Neural cell (in vitro differentiated cells): ENCODE measurements around the gene EYS. TPM values are rescaled to one million over a fixed set of nuclear protein-coding genes. Genes with fewer than 3 reads are reported as not detected.

ENCODE experiments used
- H2AFZ ChIP-seq: fragments of 200-600, 300-800 bp; sonication (generic), shearing (Covaris generic); 2 replicates; pipeline ENCODE4 v1.6.0; 2014; ENCODE audit warnings: low read depth, mild to moderate bottlenecking, antibody characterized with exemption, low read length, moderate library complexity
- H3F3A ChIP-seq: fragments of 200-600 bp; shearing (Covaris generic); 2 replicates; pipeline ENCODE4 v1.6.1; 2016; ENCODE audit warnings: mild to moderate bottlenecking, moderate library complexity, mixed read lengths, antibody characterized with exemption, low read length; ENCODE audit not compliant: insufficient read depth, poor library complexity, severe bottlenecking
- H3K27ac ChIP-seq: fragments of 200-600, 300-800 bp; sonication (generic), shearing (Covaris generic); 2 replicates; pipeline ENCODE4 v1.5.1; 2014; ENCODE audit warnings: mild to moderate bottlenecking, low read length, moderate library complexity
- H3K27me3 ChIP-seq: fragments of 300-800, 200-600 bp; sonication (generic), shearing (Covaris generic); 2 replicates; pipeline ENCODE4 v1.6.0; 2014; ENCODE audit warnings: mild to moderate bottlenecking, low read depth, low read length, moderate library complexity; ENCODE audit not compliant: insufficient read depth
- H3K36me3 ChIP-seq: fragments of 300-800, 200-600 bp; sonication (generic), shearing (Covaris generic); 2 replicates; pipeline ENCODE4 v1.5.1; 2014; ENCODE audit warnings: mild to moderate bottlenecking, antibody characterized with exemption, low read length, moderate library complexity; ENCODE audit not compliant: insufficient read depth
- H3K4me2 ChIP-seq: fragments of 300-800, 200-600 bp; sonication (generic), shearing (Covaris generic); 2 replicates; pipeline ENCODE4 v1.6.0; 2014; ENCODE audit warnings: mild to moderate bottlenecking, low read length
- H3K4me3 ChIP-seq: fragments of 300-800, 200-600 bp; sonication (generic), shearing (Covaris generic); 2 replicates; pipeline ENCODE4 v1.5.1; 2014; ENCODE audit warnings: mild to moderate bottlenecking, low read length, moderate library complexity
- H3K79me2 ChIP-seq: fragments of 200-600 bp; shearing (Covaris generic); replicated peaks from 2 replicates; pipeline ENCODE4 v1.6.0; 2014; ENCODE audit warnings: mild to moderate bottlenecking, low read length, moderate library complexity; ENCODE audit not compliant: insufficient read depth
- H3K9ac ChIP-seq: fragments of 300-800, 200-600 bp; sonication (generic), shearing (Covaris generic); 2 replicates; pipeline ENCODE4 v1.6.1; 2016; ENCODE audit warnings: mild to moderate bottlenecking, low read length, mixed read lengths
- H3K9me2 ChIP-seq: fragments of 200-600 bp; shearing (Covaris generic); 2 replicates; pipeline ENCODE4 v1.6.1; 2016; ENCODE audit warnings: mild to moderate bottlenecking, low read length, mixed read lengths; ENCODE audit not compliant: insufficient read depth
- H3K9me3 ChIP-seq: fragments of 200-600, 300-800 bp; sonication (generic), shearing (Covaris generic); 2 replicates; pipeline ENCODE4 v1.6.1; 2016; ENCODE audit warnings: mild to moderate bottlenecking, mixed run types, low read length, moderate library complexity, mixed read lengths
- H4K20me1 ChIP-seq: fragments of 200-600 bp; shearing (Covaris generic); 2 replicates; pipeline ENCODE4 v1.6.1; 2016; ENCODE audit warnings: mild to moderate bottlenecking, mixed run types; ENCODE audit not compliant: insufficient read depth
- EP300 ChIP-seq: fragments of 450-650 bp; conservative IDR thresholded peaks from 2 replicates; pipeline ENCODE4 v1.6.1; 2014; ENCODE audit warnings: antibody characterized with exemption, mild to moderate bottlenecking, moderate library complexity; ENCODE audit not compliant: poor library complexity, severe bottlenecking
- EZH2 ChIP-seq: fragments of 200-600, 300-800 bp; shearing (Covaris generic), sonication (generic); IDR thresholded peaks from 2 replicates; pipeline ENCODE4 v1.6.1; 2014; ENCODE audit warnings: antibody characterized with exemption, low read length, borderline replicate concordance, mild to moderate bottlenecking; ENCODE audit not compliant: insufficient read depth, poor library complexity, severe bottlenecking
- MXI1 ChIP-seq: fragments of 450-650 bp; conservative IDR thresholded peaks from 2 replicates; pipeline ENCODE4 v1.6.1; 2014; ENCODE audit warnings: antibody characterized with exemption, mild to moderate bottlenecking; ENCODE audit not compliant: poor library complexity, severe bottlenecking
- POLR2AphosphoS5 ChIP-seq: IDR thresholded peaks from 2 replicates; pipeline ENCODE4 v1.6.1; 2012
- RAD21 ChIP-seq: fragments of 450-650 bp; conservative IDR thresholded peaks from 2 replicates; pipeline ENCODE4 v1.6.1; 2014; ENCODE audit warnings: antibody characterized with exemption, mild to moderate bottlenecking, moderate library complexity
- SMC3 ChIP-seq: fragments of 450-650 bp; conservative IDR thresholded peaks from 2 replicates; pipeline ENCODE4 v1.6.1; 2014; ENCODE audit warnings: antibody characterized with exemption, mild to moderate bottlenecking, moderate library complexity; ENCODE audit not compliant: poor library complexity
- TAF1 ChIP-seq: IDR thresholded peaks from 2 replicates; pipeline ENCODE4 v1.6.1; 2012; ENCODE audit warnings: low read depth
- polyA plus RNA-seq: library from polyadenylated mRNA; depleted of rRNA; stranded (reverse); fragments of >200 nt; gene quantifications from 2 replicates; pipeline ENCODE4 v1.2.3, GENCODE V29; 2014
- TF ChIP-seq, protein P1 (sequence below): IDR thresholded peaks from 2 replicates; pipeline ENCODE4 v1.6.1; 2012; ENCODE audit warnings: borderline replicate concordance
- TF ChIP-seq, protein P2 (sequence below): fragments of 450-650 bp; IDR thresholded peaks from 2 replicates; pipeline ENCODE4 v1.5.1; 2014; ENCODE audit warnings: antibody characterized with exemption, mild to moderate bottlenecking, moderate library complexity; ENCODE audit not compliant: poor library complexity, severe bottlenecking

The EYS gene
- polyA plus RNA-seq, 1 donor from 2014 or later: 0.38 TPM

DNA sequence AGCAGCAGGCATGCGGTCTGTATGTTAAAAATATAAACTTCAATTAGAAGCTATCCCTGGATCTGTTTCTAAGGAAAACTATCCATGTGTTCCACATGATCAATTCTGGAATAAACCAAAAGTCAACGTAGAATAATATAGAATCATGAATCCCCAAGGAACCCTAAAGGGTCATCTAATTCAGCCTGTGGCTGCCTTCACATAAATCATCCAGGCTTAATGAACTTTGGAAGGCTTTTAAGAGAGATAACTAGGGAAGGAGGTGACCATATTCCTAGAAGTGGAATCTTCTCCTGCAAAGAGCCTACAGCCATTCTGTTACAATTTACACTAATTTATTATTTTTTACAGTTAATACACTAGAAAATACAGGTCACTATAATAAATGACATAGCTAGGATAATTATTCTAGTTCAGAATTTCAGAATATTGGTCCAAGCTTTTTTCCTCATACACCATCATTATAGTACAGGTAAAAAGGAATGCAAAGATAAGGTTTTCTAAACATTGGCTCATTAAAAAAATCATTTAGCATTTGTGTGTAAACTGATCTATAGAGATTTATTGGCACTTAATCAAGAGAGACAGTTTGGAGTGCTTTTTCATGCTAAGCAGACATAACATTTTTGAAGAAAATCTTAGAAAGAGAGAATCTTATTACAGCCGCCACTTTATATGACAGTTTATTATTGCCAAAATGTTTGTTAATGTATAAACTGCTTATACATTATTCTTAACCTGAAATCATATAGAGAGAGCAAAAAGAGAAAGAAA lies 1220.3 kb downstream of the EYS start:
- H3K79me2 ChIP-seq: no peaks in the 10 kb centered on the region
- no peaks in the 10 kb centered on the region for H3K36me3 ChIP-seq

DNA sequence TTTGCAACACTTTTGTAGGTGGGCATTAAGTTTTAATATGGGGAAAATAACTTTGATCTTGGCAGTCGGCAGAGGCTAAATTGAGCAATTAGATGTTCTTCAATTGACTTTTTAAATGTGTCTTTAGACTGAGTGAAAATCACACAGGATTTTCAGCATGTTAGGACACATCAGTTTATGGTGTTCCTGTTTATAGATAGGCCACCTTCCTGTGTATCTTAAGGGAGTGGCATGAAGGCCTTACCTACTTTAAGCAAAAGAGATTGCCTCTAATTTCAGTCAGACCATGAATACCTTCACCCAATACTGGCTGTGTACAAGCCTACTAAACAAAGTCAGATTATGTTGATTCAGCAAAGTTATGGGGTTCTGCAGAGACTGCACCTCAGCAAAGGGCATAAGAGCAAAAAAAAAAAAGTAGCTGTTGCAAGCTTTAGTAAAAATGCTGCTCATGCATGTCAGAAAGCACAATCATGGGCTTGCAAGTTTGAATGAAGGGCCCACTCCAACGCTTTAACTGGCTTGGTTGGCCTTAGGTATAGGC lies 1223.0 kb downstream of the EYS start:
- Histone ChIP-seq H3K36me3 (no peaks in the 10 kb centered on the region), H3F3A (no peaks in the 10 kb centered on the region), H3K4me3 (no peak overlapping the region), H3K4me2 (no peak overlapping the region), H3K9ac (no peak overlapping the region), H2AFZ (no peak overlapping the region), H3K27ac (no peak overlapping the region), H3K79me2 (no peaks in the 10 kb centered on the region), H3K9me2 (no peaks in the 10 kb centered on the region), H3K9me3 (no peaks in the 10 kb centered on the region), H4K20me1 (no peaks in the 10 kb centered on the region), H3K27me3 (no peaks in the 10 kb centered on the region)
- TF ChIP-seq RAD21: no peak
- no peak for TF ChIP-seq SMC3
- TF ChIP-seq EZH2: no peak
- no peak for TF ChIP-seq EP300
- no peak for TF ChIP-seq MXI1
- TF ChIP-seq, protein P1, sequence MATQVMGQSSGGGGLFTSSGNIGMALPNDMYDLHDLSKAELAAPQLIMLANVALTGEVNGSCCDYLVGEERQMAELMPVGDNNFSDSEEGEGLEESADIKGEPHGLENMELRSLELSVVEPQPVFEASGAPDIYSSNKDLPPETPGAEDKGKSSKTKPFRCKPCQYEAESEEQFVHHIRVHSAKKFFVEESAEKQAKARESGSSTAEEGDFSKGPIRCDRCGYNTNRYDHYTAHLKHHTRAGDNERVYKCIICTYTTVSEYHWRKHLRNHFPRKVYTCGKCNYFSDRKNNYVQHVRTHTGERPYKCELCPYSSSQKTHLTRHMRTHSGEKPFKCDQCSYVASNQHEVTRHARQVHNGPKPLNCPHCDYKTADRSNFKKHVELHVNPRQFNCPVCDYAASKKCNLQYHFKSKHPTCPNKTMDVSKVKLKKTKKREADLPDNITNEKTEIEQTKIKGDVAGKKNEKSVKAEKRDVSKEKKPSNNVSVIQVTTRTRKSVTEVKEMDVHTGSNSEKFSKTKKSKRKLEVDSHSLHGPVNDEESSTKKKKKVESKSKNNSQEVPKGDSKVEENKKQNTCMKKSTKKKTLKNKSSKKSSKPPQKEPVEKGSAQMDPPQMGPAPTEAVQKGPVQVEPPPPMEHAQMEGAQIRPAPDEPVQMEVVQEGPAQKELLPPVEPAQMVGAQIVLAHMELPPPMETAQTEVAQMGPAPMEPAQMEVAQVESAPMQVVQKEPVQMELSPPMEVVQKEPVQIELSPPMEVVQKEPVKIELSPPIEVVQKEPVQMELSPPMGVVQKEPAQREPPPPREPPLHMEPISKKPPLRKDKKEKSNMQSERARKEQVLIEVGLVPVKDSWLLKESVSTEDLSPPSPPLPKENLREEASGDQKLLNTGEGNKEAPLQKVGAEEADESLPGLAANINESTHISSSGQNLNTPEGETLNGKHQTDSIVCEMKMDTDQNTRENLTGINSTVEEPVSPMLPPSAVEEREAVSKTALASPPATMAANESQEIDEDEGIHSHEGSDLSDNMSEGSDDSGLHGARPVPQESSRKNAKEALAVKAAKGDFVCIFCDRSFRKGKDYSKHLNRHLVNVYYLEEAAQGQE: no peak
- TF ChIP-seq, protein P2, sequence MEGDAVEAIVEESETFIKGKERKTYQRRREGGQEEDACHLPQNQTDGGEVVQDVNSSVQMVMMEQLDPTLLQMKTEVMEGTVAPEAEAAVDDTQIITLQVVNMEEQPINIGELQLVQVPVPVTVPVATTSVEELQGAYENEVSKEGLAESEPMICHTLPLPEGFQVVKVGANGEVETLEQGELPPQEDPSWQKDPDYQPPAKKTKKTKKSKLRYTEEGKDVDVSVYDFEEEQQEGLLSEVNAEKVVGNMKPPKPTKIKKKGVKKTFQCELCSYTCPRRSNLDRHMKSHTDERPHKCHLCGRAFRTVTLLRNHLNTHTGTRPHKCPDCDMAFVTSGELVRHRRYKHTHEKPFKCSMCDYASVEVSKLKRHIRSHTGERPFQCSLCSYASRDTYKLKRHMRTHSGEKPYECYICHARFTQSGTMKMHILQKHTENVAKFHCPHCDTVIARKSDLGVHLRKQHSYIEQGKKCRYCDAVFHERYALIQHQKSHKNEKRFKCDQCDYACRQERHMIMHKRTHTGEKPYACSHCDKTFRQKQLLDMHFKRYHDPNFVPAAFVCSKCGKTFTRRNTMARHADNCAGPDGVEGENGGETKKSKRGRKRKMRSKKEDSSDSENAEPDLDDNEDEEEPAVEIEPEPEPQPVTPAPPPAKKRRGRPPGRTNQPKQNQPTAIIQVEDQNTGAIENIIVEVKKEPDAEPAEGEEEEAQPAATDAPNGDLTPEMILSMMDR: no peak

More for the DNA sequence above, 1220.3 kb downstream of the EYS start:
- no peak overlapping the region for H3K27ac ChIP-seq
- H3K9me3 ChIP-seq: no peaks in the 10 kb centered on the region
- no peaks in the 10 kb centered on the region for H3K27me3 ChIP-seq
- no peak for TF ChIP-seq TAF1
- TF ChIP-seq RAD21: no peak
- TF ChIP-seq POLR2AphosphoS5: no peak
- TF ChIP-seq, protein P2: no peak
- TF ChIP-seq EZH2: no peak
- no peak for TF ChIP-seq MXI1
- TF ChIP-seq, protein P1: no peak
- TF ChIP-seq SMC3: no peak
- TF ChIP-seq EP300: no peak
- no peaks in the 10 kb centered on the region for H4K20me1 ChIP-seq
- H3K4me2 ChIP-seq: no peak overlapping the region
- no peak overlapping the region for H3K9ac ChIP-seq
- H3F3A ChIP-seq: no peaks in the 10 kb centered on the region
- no peaks in the 10 kb centered on the region for H3K9me2 ChIP-seq
- H3K4me3 ChIP-seq: no peak overlapping the region
- no peak overlapping the region for H2AFZ ChIP-seq
